DMS153 treated with DMSO at 0.1 percent for 48 hours (cell line): Measurements from ENCODE around the gene CTDNEP1.
A peak's percentile ranks its signal among the peaks of the same experiment; 100 is the strongest.

Experiments used
- DNase-seq: peaks from one replicate; lab custom pipeline; 2025; ENCODE audit not compliant: unreplicated experiment; lab: John Stamatoyannopoulos, UW

The CTDNEP1 gene

DNA sequence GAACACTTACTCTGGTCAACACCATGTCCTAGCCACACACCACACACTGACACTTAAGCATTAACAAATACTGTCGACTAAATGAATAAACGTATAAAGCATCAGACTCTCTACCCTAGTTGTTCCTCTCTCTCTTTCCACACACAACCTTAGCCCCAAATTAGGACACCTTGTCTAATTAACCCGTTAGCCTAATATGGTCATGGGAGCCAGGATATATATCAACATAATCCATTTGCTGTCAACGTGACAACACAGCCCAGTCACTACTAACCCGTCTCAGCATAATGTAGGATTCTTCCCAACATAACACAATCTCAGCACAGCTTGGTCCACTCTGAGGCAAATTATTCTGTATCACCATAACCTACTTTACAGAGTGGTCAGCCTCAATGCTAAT, 19.4 kb downstream of the CTDNEP1 start:
- DNase-seq, result no peak

DNA sequence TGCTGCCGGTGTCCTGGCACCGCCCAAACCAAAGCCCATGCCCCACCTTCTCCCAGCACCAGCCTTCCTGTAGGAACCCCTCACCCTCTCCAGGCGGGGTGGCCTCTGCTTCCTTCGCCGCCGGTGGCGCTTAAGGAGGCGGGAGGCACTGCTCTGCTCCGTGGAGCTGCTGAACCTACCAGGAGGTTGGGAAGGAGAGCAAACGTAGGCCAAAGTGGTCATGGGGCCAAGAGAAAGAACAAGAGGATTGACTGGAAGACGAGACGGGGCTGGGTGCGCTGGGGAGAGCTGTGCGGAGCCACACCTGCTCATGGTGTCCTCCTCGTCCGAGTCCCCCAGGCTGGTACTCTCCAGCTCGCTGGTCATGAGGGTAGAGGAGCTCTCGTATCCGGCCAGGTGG, 22.0 kb downstream of the CTDNEP1 start:
- no peak for DNase-seq

DNA sequence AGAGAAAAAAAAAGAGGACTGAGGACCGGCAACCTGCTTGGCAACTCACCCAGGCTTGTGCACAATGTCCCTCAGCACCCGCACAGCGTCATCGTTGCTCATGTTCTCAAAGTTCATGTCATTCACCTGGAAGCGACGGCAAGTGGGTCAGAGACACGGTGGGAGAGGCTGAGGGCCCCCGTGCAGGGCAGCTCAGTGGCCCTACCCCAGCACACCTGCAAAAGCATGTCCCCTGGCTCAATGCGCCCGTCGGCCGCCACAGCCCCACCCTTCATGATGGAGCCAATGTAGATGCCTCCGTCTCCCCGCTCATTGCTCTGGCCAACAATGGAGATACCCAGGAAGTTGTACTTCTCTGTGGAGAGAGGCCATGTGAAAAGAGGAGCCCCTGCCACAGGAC, 22.6 kb downstream of the CTDNEP1 start:
- no peak for DNase-seq

DNA sequence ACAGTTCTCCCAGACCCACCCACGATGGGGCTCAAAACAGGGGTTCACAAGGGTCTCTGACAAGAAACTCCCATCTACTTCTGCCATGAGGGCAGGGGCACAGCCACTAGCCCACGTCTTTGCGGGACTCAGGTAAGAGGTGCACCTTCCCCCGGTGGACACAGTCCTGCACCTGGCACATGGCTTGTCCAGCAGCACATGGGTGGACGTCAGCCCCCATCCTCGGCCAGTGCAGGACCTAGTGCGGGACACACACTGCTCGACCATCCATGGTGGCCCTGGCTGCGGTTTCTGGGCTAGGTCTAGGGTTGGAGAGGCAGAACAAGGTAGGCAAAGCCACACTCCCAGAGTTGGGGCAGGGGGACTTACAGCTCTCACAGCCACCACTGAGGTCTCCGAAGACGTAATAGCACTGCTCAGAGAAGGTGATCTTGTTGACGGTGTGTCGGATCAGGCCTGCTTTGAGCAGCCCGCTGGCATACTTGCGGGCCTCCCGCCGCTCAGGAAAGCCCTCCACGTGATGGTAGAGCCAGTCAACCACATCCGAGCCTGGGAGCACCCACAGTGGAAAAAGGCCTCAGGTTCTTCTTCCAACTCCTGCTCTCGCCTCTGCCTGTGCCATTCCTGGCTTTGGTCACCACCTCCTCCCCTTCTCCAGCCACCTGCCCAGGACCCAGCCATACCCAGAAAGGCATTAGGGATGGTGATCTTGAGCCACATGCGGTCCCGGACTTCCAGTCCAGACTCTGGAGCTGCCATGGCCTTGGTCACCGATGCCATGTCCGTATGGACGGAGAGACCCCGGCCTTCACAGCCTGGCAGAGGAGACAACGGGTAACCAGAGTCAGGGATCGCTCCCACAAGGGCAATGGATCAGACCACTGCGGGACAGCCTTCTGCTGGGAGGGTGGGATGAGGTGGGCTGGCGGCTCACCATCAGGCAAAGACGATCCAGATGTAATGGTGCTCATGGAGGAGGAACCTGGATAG, 24.5 kb downstream of the CTDNEP1 start:
- no peak for DNase-seq

DNA sequence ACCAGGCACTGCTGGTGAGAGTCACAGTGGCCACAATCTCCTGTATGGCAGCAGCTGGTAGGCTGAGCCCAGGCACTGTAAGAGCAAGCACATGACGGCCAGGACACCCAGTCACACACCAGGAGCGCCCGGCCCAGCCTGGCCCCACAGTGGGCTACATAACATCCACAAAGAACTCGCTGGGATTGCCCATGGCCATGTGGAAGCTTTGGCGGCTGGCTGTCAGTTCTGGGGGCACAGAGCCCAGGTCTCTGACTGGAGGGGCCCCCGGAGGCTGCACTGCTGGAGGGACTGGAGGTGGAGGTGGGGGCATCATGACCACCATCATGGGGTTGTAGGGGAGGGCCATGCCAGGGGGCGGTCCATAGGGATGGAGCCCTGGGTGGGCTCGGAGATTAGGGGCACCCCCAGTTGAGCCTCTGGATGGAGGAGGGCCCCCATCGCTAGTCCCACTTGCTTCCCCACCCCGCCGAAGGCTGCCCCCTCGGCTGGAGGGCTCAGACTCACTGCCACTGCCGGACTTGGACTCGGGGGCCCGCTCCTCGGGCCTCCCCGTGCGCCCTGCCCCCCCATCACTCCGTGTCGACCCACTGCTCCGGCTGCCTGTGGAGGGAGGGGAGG, 25.7 kb downstream of the CTDNEP1 start:
- DNase-seq, result no peak

DNA sequence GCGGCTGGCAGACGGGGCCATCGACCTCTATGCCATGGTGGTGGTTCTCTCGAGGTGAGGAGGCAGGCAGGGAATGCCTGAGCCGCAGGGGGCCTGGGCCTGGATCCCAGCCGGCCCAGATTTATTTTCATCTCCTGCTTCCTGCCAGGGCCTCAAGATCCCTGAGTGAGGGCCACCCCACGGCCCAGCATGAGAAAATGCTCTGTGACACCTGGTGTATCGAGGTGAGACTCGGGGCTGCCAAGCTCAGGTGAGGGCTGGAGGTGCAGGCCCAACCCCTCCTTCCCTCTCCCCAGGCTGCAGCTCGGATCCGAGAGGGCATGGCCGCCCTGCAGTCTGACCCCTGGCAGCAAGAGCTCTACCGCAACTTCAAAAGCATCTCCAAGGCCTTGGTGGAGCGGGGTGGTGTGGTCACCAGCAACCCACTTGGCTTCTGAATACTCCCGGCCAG, 26.8 kb downstream of the CTDNEP1 start:
- no peak for DNase-seq

DNA sequence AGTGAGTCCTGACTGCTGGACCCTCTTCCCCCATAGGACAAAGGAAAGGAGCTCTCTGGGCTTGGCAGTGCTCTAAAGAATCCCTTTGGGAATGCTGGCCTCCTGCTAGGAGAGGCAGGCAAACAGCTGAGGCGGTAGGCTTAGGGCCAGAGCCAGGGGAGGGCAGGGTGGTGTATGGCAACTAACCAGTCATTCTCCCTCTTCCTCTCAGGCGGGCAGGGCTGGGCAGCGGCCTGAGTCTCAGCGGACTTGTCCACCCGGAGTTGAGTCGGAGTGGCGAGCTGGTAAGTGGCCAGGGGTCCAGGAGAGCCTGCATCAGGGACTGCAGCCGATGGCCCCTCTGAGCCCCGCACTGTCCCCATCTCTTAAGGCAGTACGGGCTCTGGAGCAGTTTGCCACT, 27.4 kb downstream of the CTDNEP1 start:
- no peak for DNase-seq

DNA sequence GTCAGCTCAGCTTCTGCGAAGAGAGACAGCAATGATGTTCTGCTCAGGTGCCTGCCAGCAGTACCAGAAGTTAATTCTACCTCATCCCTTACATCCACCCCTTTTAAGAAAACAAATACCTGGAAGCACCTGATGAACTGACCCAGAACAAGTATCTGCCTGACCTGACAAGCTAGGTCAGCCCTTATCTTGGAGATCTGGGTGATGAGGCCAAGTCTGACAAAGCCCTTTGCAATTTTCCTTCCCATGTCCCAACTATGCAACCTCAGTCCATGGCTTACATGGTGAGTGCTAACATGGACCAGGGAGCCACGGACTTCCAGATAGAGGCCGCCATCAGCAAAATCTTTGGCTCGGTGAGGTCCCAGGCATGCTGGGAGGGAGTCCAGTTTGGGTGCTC, 28.2 kb downstream of the CTDNEP1 start:
- no peak for DNase-seq

DNA sequence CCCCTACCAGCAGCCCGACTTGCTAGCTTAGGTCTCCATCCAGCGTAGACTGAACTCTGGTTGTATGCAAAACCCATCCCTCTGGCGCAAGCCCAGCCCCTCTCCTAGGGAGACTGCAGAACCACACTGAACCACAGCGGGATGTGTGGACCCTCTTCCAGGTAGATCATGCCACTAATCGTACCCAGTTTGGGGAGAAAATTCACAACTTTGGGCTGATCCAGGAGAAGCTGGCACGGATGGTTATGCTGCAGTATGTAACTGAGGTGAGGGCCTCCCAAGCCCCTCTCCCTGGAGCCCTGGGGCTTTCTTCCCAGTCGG, 28.6 kb downstream of the CTDNEP1 start:
- DNase-seq, result no peak

DNA sequence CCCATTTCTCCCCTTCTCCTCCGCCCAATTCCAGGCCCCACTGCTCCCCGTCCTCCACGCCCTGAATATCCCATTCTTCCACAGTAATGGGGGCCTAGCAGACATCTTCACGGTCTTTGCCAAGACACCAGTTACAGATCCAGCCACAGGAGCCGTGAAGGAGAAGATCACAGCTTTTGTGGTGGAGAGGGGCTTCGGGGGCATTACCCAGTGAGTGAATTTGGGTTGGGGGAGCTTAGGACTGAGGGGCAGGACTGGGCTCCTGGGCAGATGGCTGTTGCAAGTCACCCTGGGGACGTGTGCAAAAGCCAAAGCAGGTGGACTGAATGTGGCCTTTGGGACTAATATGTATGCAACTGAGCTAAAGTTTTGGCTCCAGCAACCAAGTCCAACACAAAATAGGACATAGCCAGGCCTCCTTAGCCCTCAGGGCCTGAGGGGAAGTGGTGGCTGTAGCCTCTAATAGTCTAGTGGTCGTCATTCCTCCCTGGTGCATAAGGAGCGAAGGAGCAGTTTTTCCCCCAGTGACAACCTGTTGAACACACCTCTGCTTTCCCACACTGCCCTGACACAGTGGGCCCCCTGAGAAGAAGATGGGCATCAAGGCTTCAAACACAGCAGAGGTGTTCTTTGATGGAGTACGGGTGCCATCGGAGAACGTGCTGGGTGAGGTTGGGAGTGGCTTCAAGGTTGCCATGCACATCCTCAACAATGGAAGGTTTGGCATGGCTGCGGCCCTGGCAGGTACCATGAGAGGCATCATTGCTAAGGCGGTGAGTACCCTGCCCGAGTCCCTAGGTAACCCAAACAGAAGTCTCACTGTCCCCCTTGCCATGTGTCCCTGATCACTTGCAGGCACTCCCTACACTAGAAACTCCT, 29.2 kb downstream of the CTDNEP1 start:
- DNase-seq, result no peak

DNA sequence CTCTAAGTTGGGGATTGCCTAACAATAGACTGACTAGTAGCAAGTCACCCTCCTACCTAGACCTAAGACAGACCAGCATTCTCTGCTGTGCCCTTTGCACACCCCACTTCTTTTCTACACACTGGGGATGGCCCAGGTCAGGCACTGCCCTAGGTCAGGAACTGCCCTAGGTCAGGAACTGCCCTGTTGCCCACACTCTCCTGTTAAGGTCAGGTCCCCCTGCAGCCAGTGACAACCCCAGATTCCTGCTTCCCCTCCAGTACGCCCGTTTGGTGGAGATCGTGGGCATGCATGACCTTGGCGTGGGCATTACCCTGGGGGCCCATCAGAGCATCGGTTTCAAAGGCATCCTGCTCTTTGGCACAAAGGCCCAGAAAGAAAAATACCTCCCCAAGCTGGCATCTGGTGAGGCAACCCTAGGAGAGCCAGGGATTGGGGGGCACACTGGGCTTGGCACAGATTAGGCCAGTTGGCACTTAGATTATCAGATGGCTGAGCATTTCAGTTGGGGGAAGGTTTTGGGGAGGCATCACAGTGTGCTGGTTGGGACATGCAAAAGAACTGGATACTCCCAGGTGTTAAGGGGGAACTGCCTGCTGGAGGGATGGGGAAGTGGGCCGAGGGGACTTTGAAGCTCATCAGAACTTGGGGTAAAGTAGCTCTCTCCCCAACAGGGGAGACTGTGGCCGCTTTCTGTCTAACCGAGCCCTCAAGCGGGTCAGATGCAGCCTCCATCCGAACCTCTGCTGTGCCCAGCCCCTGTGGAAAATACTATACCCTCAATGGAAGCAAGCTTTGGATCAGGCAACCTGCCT, 30.0 kb downstream of the CTDNEP1 start:
- DNase-seq, result no peak

DNA sequence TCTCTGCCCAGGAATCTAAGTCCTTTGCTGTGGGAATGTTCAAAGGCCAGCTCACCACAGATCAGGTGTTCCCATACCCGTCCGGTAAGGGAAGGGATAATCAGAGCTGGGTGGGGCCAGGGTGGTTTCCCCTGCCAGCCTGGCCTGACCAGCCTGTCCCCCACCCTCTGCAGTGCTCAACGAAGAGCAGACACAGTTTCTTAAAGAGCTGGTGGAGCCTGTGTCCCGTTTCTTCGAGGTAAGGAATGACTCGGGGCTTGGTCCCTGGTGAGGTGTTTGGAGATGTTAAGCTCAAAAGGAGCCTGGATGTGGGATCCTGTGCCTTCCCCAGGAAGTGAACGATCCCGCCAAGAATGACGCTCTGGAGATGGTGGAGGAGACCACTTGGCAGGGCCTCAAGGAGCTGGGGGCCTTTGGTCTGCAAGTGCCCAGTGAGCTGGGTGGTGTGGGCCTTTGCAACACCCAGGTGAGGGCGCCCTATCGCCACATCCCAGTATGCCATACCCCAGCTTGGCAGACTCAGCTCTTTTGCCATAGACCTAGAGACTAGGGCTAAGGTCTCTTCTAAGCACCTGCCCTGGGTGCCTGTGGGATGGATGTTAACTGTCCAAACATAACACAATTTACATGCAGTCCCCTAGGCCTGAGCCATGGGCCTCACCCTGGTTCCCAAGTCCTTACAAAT, 30.8 kb downstream of the CTDNEP1 start:
- DNase-seq, result no peak

DNA sequence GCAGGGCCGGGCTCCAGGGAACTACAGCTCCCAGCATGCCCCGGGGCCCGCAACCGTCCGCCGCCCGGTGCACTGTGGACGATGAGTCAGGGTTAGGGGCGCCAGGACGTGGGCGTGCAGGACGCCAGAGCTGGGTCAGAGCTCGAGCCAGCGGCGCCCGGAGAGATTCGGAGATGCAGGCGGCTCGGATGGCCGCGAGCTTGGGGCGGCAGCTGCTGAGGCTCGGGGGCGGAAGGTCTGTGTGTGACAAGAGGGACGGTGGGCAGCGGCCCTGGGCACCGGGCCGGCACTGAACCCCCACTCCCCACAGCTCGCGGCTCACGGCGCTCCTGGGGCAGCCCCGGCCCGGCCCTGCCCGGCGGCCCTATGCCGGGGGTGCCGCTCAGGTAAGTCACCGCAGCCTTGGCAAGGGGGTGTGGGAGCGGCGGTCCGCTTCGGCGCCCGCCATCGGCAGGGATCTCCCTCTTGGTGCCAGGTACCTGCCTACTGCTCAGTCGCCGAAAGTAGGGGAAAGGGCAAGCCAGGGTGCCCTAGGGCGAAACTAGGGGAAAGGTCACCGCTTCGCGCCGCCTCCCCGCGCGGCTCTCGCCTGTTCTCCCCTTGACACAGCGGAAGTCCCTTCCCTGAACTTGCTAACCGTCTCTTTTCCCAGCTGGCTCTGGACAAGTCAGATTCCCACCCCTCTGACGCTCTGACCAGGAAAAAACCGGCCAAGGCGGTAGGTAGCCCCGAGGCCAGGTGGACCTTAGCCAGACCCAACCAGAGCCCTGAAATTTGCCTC, 31.5 kb downstream of the CTDNEP1 start, which contains the start of the genes ACADVL and DLG4:
Gene ACADVL (plus strand): TSS at position 127 of the 781 bp plus-strand sequence. CDS start 47 bp downstream, at position 174.
Gene DLG4 (minus strand): TSS at position 25 of the 781 bp plus-strand sequence.
- DNase-seq, result peak; percentile 10

DNA sequence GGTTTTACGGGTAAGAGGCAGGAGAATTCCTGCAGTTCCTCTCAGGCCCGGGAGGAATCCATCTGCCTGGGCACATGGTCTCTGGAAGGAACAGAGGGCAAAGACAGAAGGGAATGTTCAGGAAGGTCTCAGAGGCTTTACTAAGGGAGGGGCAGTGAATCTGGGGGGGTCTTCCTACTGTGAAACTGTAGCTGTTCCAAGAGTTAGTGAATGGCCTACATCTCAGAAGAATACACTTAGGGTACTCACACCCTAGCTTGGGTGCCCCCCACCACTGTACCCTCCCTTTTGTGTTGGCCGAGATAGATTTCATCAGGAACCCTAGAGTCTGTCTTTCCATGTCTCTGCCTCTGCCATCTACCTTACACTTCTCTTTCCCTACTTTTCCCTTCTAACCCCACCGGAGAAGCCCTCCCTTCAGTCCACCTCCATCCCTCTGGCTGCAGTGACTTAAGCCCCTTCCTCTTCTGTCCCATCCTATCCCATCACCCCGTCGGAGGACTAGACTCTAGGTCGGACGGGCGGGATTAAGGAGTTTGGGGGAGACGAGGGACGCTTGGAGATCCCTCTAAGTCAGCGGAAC, 32.2 kb downstream of the CTDNEP1 start:
- no peak for DNase-seq

DNA sequence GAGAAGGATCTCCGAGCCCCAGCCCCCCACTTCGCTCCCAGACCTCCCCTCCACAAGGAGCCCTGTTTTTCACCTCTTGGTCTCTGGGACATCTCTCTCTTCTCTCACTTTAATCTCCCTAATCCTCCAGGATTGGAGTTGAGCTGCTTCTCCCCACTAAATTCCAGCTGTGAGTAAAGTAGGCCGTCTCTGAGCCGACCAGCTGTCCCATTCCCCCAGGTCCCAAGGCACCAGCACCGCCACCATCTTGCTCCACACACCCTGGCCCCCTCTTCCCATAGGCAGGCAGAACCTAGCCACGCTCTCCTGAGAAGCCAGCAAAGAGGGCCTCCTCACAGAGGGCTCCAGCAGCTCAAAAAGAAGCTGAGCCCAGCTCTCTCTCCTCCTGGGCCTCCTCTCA, 32.8 kb downstream of the CTDNEP1 start:
- no peak for DNase-seq

DNA sequence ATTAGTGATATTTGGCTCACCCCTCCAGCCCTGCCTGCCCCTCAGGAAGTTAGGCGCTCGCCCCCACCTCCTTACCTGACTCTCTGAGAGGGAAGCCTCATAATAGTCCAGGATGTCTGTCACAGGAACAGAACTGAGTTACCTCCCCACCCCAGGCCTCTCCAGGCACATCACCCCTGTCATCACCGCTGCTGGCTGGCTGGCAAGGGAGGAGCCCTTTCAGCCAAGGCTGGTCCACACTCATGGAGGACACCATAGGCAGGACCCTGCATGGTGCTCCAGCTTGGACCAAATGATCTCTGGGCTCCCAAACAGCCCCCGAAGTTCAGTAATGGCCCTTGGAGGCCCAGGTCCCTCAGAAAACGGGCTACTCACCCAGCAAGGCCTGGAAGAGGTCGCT, 33.4 kb downstream of the CTDNEP1 start:
- no peak for DNase-seq

DNA sequence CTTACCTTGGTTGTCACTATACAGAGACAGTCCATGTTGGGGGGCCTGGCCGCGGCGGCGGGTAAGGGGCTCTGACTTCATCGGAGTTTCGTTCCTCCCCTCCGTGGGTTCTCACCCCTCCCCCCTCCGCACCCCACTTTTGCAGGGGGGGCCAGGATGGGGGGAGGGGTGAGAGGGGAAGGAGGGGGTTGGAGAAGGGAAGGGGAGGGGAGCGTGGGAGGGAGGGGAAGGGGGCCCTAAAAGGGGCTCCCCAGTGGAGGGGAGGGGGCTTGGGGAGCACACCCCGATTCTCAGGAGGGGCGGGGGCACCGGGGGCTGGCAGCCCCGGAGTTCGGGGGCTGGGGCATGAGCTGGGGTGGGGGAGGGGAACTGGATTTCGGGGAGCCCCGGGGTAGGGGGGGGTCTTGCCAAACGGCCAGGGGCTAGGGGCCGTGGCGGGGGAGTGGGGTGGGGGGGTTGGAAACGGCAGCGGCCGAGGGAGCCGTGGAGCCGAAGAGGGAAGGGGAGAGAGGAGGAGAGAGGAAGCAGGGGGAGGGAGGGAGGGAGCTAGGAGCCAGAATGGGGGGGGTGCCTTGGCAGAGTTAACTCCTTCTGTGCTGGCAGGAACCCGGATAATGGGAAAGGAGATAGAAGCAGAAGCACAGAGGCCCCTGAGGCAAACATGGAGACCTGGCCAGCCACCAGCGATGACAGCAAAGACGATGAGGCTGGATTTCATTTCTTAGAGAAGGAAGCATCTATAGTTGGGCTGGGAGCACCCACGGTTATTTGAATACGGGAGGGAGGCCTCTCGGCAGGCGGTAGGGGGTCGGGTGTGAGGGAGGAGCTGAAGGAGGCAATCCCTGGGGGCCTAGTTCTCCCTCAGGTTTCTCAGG, 34.2 kb downstream of the CTDNEP1 start:
- DNase-seq, result no peak
